Measurements from ENCODE around the gene NUP93.
"Not testable (repeated sequence)": the region's sequence is repeated elsewhere in the genome, so short reads cannot be mapped to it uniquely, and the experiment has no call there.

Gene NUP93

GRCh38 chr16:56792967-56793366 is 63.0 kb downstream of the NUP93 start:
- H3K9me3 Mint-ChIP-seq, result no peaks in the 10 kb centered on the region
- no peak overlapping the region for H3K4me3 Mint-ChIP-seq
- peaks cover 2% of the 10 kb centered on the region for H3K4me1 Mint-ChIP-seq (ENCODE audit: low read depth)
- no peaks in the 10 kb centered on the region for H3K27me3 Mint-ChIP-seq (ENCODE audit: low read depth)
- no peak overlapping the region for H3K27ac Mint-ChIP-seq
- no peaks in the 10 kb centered on the region for H3K36me3 Mint-ChIP-seq (ENCODE audit: low read depth)

GRCh38 chr16:56793492-56793891 is 63.6 kb downstream of the NUP93 start:
- H3K36me3 Mint-ChIP-seq (ENCODE audit: low read depth), result peaks cover 2% of the 10 kb centered on the region

GRCh38 chr16:56795011-56795410 is 65.1 kb downstream of the NUP93 start:
- peaks cover 2% of the 10 kb centered on the region for H3K36me3 Mint-ChIP-seq (ENCODE audit: low read depth)
- H3K9me3 Mint-ChIP-seq, result no peaks in the 10 kb centered on the region
- H3K27me3 Mint-ChIP-seq (ENCODE audit: low read depth), result no peaks in the 10 kb centered on the region
- H3K4me3 Mint-ChIP-seq, result no peak overlapping the region
- H3K4me1 Mint-ChIP-seq (ENCODE audit: low read depth), result peaks cover 2% of the 10 kb centered on the region
- H3K27ac Mint-ChIP-seq, result no peak overlapping the region

More at GRCh38 chr16:56793492-56793891, 63.6 kb downstream of the NUP93 start:
- Mint-ChIP-seq H3K9me3 (no peaks in the 10 kb centered on the region), H3K4me3 (no peak overlapping the region), H3K27ac (no peak overlapping the region), H3K27me3 (ENCODE audit: low read depth) (no peaks in the 10 kb centered on the region), H3K4me1 (ENCODE audit: low read depth) (peaks cover 2% of the 10 kb centered on the region)

- H3K27ac Mint-ChIP-seq; H3K4me1 Mint-ChIP-seq (ENCODE audit: low read depth); H3K27me3 Mint-ChIP-seq (ENCODE audit: low read depth); H3K36me3 Mint-ChIP-seq (ENCODE audit: low read depth); H3K9me3 Mint-ChIP-seq; H3K4me3 Mint-ChIP-seq: not testable (repeated sequence)
Measured at GRCh38 chr16:56797038-56797437, 67.1 kb downstream of the NUP93 start.

- H3K4me3 Mint-ChIP-seq, result no peak overlapping the region
- no peaks in the 10 kb centered on the region for H3K9me3 Mint-ChIP-seq
- H3K36me3 Mint-ChIP-seq (ENCODE audit: low read depth), result peaks cover 2% of the 10 kb centered on the region
- H3K27ac Mint-ChIP-seq, result no peak overlapping the region
- peaks cover 2% of the 10 kb centered on the region for H3K4me1 Mint-ChIP-seq (ENCODE audit: low read depth)
- H3K27me3 Mint-ChIP-seq (ENCODE audit: low read depth), result no peaks in the 10 kb centered on the region
Measured at GRCh38 chr16:56797861-56798260, 67.9 kb downstream of the NUP93 start.

- peaks cover 2% of the 10 kb centered on the region for H3K36me3 Mint-ChIP-seq (ENCODE audit: low read depth)
- H3K27me3 Mint-ChIP-seq (ENCODE audit: low read depth), result no peaks in the 10 kb centered on the region
- no peaks in the 10 kb centered on the region for H3K4me1 Mint-ChIP-seq (ENCODE audit: low read depth)
- no peaks in the 10 kb centered on the region for H3K9me3 Mint-ChIP-seq
- no peak overlapping the region for H3K27ac Mint-ChIP-seq
- H3K4me3 Mint-ChIP-seq, result no peak overlapping the region
Measured at GRCh38 chr16:56798955-56799354, 69.0 kb downstream of the NUP93 start.

GRCh38 chr16:56800355-56800754 is 70.4 kb downstream of the NUP93 start:
- Mint-ChIP-seq H3K36me3 (ENCODE audit: low read depth) (peaks cover 2% of the 10 kb centered on the region), H3K4me3 (no peak overlapping the region), H3K9me3 (no peaks in the 10 kb centered on the region), H3K4me1 (ENCODE audit: low read depth) (no peaks in the 10 kb centered on the region), H3K27ac (no peak overlapping the region), H3K27me3 (ENCODE audit: low read depth) (no peaks in the 10 kb centered on the region)

- no peak overlapping the region for H3K27ac Mint-ChIP-seq
- H3K4me3 Mint-ChIP-seq, result no peak overlapping the region
- H3K9me3 Mint-ChIP-seq, result no peaks in the 10 kb centered on the region
- peaks cover 10% of the 10 kb centered on the region for H3K36me3 Mint-ChIP-seq (ENCODE audit: low read depth)
- no peaks in the 10 kb centered on the region for H3K27me3 Mint-ChIP-seq (ENCODE audit: low read depth)
- no peaks in the 10 kb centered on the region for H3K4me1 Mint-ChIP-seq (ENCODE audit: low read depth)
Measured at GRCh38 chr16:56801762-56802161, 71.8 kb downstream of the NUP93 start.

- H3K4me1 Mint-ChIP-seq (ENCODE audit: low read depth), result no peaks in the 10 kb centered on the region
- H3K9me3 Mint-ChIP-seq, result no peaks in the 10 kb centered on the region
- H3K4me3 Mint-ChIP-seq, result no peak overlapping the region
- H3K27ac Mint-ChIP-seq, result no peak overlapping the region
- peaks cover 13% of the 10 kb centered on the region for H3K36me3 Mint-ChIP-seq (ENCODE audit: low read depth)
- H3K27me3 Mint-ChIP-seq (ENCODE audit: low read depth), result no peaks in the 10 kb centered on the region
Measured at GRCh38 chr16:56807011-56807675, 77.2 kb downstream of the NUP93 start.

- H3K4me3 Mint-ChIP-seq; H3K4me1 Mint-ChIP-seq (ENCODE audit: low read depth); H3K27ac Mint-ChIP-seq; H3K9me3 Mint-ChIP-seq; H3K27me3 Mint-ChIP-seq (ENCODE audit: low read depth): not testable (repeated sequence)
- peaks cover 13% of the 10 kb centered on the region for H3K36me3 Mint-ChIP-seq (ENCODE audit: low read depth)
Measured at GRCh38 chr16:56807676-56808067, 77.7 kb downstream of the NUP93 start.

- H3K9me3 Mint-ChIP-seq, result no peaks in the 10 kb centered on the region
- H3K27ac Mint-ChIP-seq, result no peak overlapping the region
- H3K27me3 Mint-ChIP-seq (ENCODE audit: low read depth), result no peaks in the 10 kb centered on the region
- H3K4me3 Mint-ChIP-seq, result no peak overlapping the region
- peaks cover 9% of the 10 kb centered on the region for H3K36me3 Mint-ChIP-seq (ENCODE audit: low read depth)
- peaks cover 4% of the 10 kb centered on the region for H3K4me1 Mint-ChIP-seq (ENCODE audit: low read depth)
Measured at GRCh38 chr16:56810954-56811353, 81.0 kb downstream of the NUP93 start.

- H3K4me3 Mint-ChIP-seq, result not testable (repeated sequence)
Measured at GRCh38 chr16:56811602-56812001, 81.7 kb downstream of the NUP93 start.

GRCh38 chr16:56812884-56813283 is 83.0 kb downstream of the NUP93 start:
- no peaks in the 10 kb centered on the region for H3K9me3 Mint-ChIP-seq
- no peaks in the 10 kb centered on the region for H3K27me3 Mint-ChIP-seq (ENCODE audit: low read depth)
- no peak overlapping the region for H3K4me3 Mint-ChIP-seq
- H3K36me3 Mint-ChIP-seq (ENCODE audit: low read depth), result peaks cover 1% of the 10 kb centered on the region
- H3K27ac Mint-ChIP-seq, result no peak overlapping the region
- H3K4me1 Mint-ChIP-seq (ENCODE audit: low read depth), result peaks cover 4% of the 10 kb centered on the region

More at GRCh38 chr16:56811602-56812001, 81.7 kb downstream of the NUP93 start:
- H3K9me3 Mint-ChIP-seq; H3K4me1 Mint-ChIP-seq (ENCODE audit: low read depth); H3K36me3 Mint-ChIP-seq (ENCODE audit: low read depth); H3K27ac Mint-ChIP-seq; H3K27me3 Mint-ChIP-seq (ENCODE audit: low read depth): not testable (repeated sequence)

- H3K27ac Mint-ChIP-seq, result no peak overlapping the region
Measured at GRCh38 chr16:56814537-56815432, 84.9 kb downstream of the NUP93 start.

GRCh38 chr16:56815721-56816120 is 85.8 kb downstream of the NUP93 start:
- peaks cover 4% of the 10 kb centered on the region for H3K4me1 Mint-ChIP-seq (ENCODE audit: low read depth)

More at GRCh38 chr16:56814537-56815432, 84.9 kb downstream of the NUP93 start:
- Mint-ChIP-seq H3K4me1 (ENCODE audit: low read depth) (peaks cover 4% of the 10 kb centered on the region), H3K27me3 (ENCODE audit: low read depth) (no peaks in the 10 kb centered on the region), H3K4me3 (no peak overlapping the region), H3K9me3 (no peaks in the 10 kb centered on the region), H3K36me3 (ENCODE audit: low read depth) (peaks cover 3% of the 10 kb centered on the region)

More at GRCh38 chr16:56815721-56816120, 85.8 kb downstream of the NUP93 start:
- no peaks in the 10 kb centered on the region for H3K27me3 Mint-ChIP-seq (ENCODE audit: low read depth)
- H3K27ac Mint-ChIP-seq, result no peak overlapping the region
- peaks cover 5% of the 10 kb centered on the region for H3K36me3 Mint-ChIP-seq (ENCODE audit: low read depth)
- H3K4me3 Mint-ChIP-seq, result no peak overlapping the region
- no peaks in the 10 kb centered on the region for H3K9me3 Mint-ChIP-seq
